ENCODE measurements around the gene SNX27.

DNA sequence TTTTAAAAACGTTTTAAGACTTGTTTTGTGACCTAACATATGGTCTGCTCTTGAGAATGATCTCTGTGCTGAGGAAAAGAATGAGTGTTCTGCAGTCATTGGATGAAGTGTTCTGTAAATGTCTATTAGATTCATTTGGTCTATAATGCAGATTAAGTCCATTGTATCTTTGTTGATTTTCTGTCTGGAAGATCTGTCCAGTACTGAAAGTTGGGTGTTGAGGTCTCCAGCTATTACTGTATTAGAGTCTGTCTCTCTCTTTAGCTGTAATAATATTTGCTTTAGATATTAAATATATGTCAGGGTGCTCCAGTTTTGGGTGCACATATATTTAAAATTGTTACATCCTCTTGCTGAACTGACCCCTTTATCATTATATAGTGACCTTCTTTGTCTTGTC, 61.6 kb downstream of the SNX27 start:
- TF ChIP-seq, protein P1, sequence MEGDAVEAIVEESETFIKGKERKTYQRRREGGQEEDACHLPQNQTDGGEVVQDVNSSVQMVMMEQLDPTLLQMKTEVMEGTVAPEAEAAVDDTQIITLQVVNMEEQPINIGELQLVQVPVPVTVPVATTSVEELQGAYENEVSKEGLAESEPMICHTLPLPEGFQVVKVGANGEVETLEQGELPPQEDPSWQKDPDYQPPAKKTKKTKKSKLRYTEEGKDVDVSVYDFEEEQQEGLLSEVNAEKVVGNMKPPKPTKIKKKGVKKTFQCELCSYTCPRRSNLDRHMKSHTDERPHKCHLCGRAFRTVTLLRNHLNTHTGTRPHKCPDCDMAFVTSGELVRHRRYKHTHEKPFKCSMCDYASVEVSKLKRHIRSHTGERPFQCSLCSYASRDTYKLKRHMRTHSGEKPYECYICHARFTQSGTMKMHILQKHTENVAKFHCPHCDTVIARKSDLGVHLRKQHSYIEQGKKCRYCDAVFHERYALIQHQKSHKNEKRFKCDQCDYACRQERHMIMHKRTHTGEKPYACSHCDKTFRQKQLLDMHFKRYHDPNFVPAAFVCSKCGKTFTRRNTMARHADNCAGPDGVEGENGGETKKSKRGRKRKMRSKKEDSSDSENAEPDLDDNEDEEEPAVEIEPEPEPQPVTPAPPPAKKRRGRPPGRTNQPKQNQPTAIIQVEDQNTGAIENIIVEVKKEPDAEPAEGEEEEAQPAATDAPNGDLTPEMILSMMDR (IDR thresholded peaks at IDR 0.05; ENCODE audit: low read depth, low read length), result no peak
- TF ChIP-seq MYC (IDR thresholded peaks at IDR 0.05; ENCODE audit: low read depth, low read length) (no peak), POLR2A (IDR thresholded peaks at IDR 0.05; ENCODE audit: extremely low read depth, insufficient read length) (no peak)
- TF ChIP-seq, protein P2, sequence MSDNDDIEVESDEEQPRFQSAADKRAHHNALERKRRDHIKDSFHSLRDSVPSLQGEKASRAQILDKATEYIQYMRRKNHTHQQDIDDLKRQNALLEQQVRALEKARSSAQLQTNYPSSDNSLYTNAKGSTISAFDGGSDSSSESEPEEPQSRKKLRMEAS (IDR thresholded peaks at IDR 0.05; ENCODE audit: low read depth, low read length), result no peak

Measured in NB4 (cell line).